Endothelial cell of umbilical vein (primary cell): Measurements from ENCODE around the gene UPK3A. TPM values are rescaled to one million over a fixed set of nuclear protein-coding genes. Genes with fewer than 3 reads are reported as not detected.

ENCODE experiments used
- BruUV-seq: library from RNA; stranded (reverse); fragments of 400-500 nt; replicated peaks from 2 replicates; lab custom pipeline; 2021; lab: Mats Ljungman, UMichigan
- CTCF ChIA-PET: fragments of 300-600, 350-600 bp; sonication (Branson Sonifier 250); formaldehyde crosslinking; loops from one replicate; lab custom pipeline; 2021; ENCODE audit warnings: antibody characterized with exemption, inconsistent platforms; lab: Charles Lee
- POLR2A ChIA-PET: fragments of 300-600, 350-600 bp; sonication (Branson Sonifier 250); formaldehyde crosslinking; loops from one replicate; lab custom pipeline; 2021; ENCODE audit warnings: antibody characterized with exemption, inconsistent platforms; lab: Charles Lee
- DNase-seq: peaks from one replicate; pipeline ENCODE4 v3.0.0-alpha.2; 2011; ENCODE audit warnings: low read depth, low spot score
- FAIRE-seq: peaks from 2 replicates; lab custom pipeline; 2011; peaks lifted over from hg19 to GRCh38; lab: Jason Lieb, UNC
- H2AFZ ChIP-seq: 2 replicates; pipeline ENCODE4 v1.6.0; 2012; ENCODE audit warnings: low read depth, low read length, control low read depth, inconsistent platforms
- H3K27ac ChIP-seq: 2 replicates; pipeline ENCODE4 v1.5.1; 2011; ENCODE audit warnings: low read depth, mild to moderate bottlenecking, control low read depth, low read length, moderate library complexity; ENCODE audit not compliant: insufficient read depth
- H3K27me3 ChIP-seq, 2 experiments: 2 replicates each; pipeline versions ENCODE4 v1.6.0 to v1.6.1; 2011; ENCODE audit warnings: low read length in 2 of 2, mixed read lengths in 1 of 2; ENCODE audit not compliant: control insufficient read depth in 2 of 2, insufficient read depth in 2 of 2
- H3K36me3 ChIP-seq, 2 experiments: 2 replicates in 1 of 2; 3 replicates in 1 of 2; pipeline ENCODE4 v1.5.1; 2011; ENCODE audit warnings: low read length in 2 of 2, mild to moderate bottlenecking in 1 of 2, moderate library complexity in 1 of 2; ENCODE audit not compliant: control insufficient read depth in 2 of 2, insufficient read depth in 2 of 2; ENCODE audit errors: extremely low read depth in 1 of 2
- H3K4me1 ChIP-seq: 3 replicates; pipeline ENCODE4 v1.5.1; 2011; ENCODE audit warnings: mild to moderate bottlenecking, low read length; ENCODE audit not compliant: control insufficient read depth, insufficient read depth; ENCODE audit errors: extremely low read depth
- H3K4me2 ChIP-seq: 2 replicates; pipeline ENCODE4 v1.6.1; 2011; ENCODE audit warnings: low read length, control low read depth, mixed read lengths; ENCODE audit not compliant: insufficient read depth
- H3K4me3 ChIP-seq, 3 experiments: fragments of 200-600 bp in 1 of 3; sonication (generic), shearing (Covaris generic) in 1 of 3; replicated peaks in 1 of 3; 2 replicates each; pipeline ENCODE4 v1.5.1; 2011 to 2016; ENCODE audit warnings: control low read depth in 3 of 3, low read length in 3 of 3, mild to moderate bottlenecking in 2 of 3, inconsistent platforms in 1 of 3, low read depth in 1 of 3, moderate library complexity in 1 of 3; ENCODE audit not compliant: insufficient read depth in 1 of 3
- H3K79me2 ChIP-seq: 2 replicates; pipeline ENCODE4 v1.6.0; 2012; ENCODE audit warnings: low read length, inconsistent platforms; ENCODE audit not compliant: control insufficient read depth, insufficient read depth
- H3K9ac ChIP-seq: replicated peaks from 2 replicates; pipeline ENCODE3; 2011; ENCODE audit warnings: low read length, control low read depth; ENCODE audit not compliant: insufficient read depth; ENCODE audit errors: extremely low read depth
- H3K9me1 ChIP-seq: replicated peaks from 3 replicates; pipeline ENCODE4 v1.6.0; 2011; ENCODE audit warnings: mild to moderate bottlenecking, low read length; ENCODE audit not compliant: control insufficient read depth, insufficient read depth; ENCODE audit errors: extremely low read depth
- H3K9me3 ChIP-seq: replicated peaks from 2 replicates; pipeline ENCODE4 v1.5.1; 2012; ENCODE audit warnings: low read length, inconsistent platforms; ENCODE audit not compliant: control insufficient read depth, insufficient read depth
- H4K20me1 ChIP-seq: replicated peaks from 2 replicates; pipeline ENCODE3; 2011; ENCODE audit warnings: mild to moderate bottlenecking, low read length; ENCODE audit not compliant: control insufficient read depth, insufficient read depth; ENCODE audit errors: extremely low read depth
- CTCF ChIP-seq, 2 donors: IDR thresholded peaks; 1 replicate in 1 of 2; 2 replicates in 1 of 2; pipeline ENCODE4 v1.5.1; 2011; ENCODE audit warnings: low read length in 2 of 2, mild to moderate bottlenecking in 2 of 2, moderate library complexity in 2 of 2, control low read depth in 1 of 2, inconsistent platforms in 1 of 2, low read depth in 1 of 2; ENCODE audit not compliant: insufficient read depth in 1 of 2; ENCODE audit errors: extremely low read depth in 1 of 2
- EZH2 ChIP-seq: IDR thresholded peaks from 2 replicates; pipeline ENCODE4 v1.6.1; 2012; ENCODE audit warnings: borderline replicate concordance, low read depth, mild to moderate bottlenecking, moderate library complexity, low read length, inconsistent platforms; ENCODE audit not compliant: severe bottlenecking
- FOS ChIP-seq: IDR thresholded peaks from 2 replicates; pipeline ENCODE4 v1.6.1; 2011; ENCODE audit warnings: mild to moderate bottlenecking, low read length, moderate library complexity, borderline replicate concordance; ENCODE audit not compliant: insufficient read depth
- GATA2 ChIP-seq: IDR thresholded peaks from 2 replicates; pipeline ENCODE4 v1.7.0; 2011; ENCODE audit warnings: low read depth, mild to moderate bottlenecking, moderate library complexity, mixed read lengths, low read length; ENCODE audit not compliant: insufficient read length, insufficient read depth
- JUN ChIP-seq: IDR thresholded peaks from 2 replicates; pipeline ENCODE4 v1.6.1; 2011; ENCODE audit warnings: borderline replicate concordance, low read depth; ENCODE audit not compliant: insufficient read length, insufficient read depth
- MAX ChIP-seq: IDR thresholded peaks from 2 replicates; pipeline ENCODE4 v1.6.1; 2011; ENCODE audit not compliant: insufficient read depth, insufficient read length
- MYC ChIP-seq: IDR thresholded peaks from one replicate; pipeline ENCODE4 v1.6.1; 2011; ENCODE audit warnings: mild to moderate bottlenecking, low read depth, low read length
- POLR2A ChIP-seq: IDR thresholded peaks from 2 replicates; pipeline ENCODE4 v1.6.1; 2012; ENCODE audit warnings: low read depth, mild to moderate bottlenecking, control low read depth, low read length
- POLR2AphosphoS5 ChIP-seq: IDR thresholded peaks from 2 replicates; pipeline ENCODE4 v1.6.1; 2012; ENCODE audit warnings: low read depth, mild to moderate bottlenecking, control low read depth, low read length, moderate library complexity; ENCODE audit not compliant: insufficient read depth
- dilution Hi-C: fragments of 300-500 bp; cut with MboI; formaldehyde crosslinking; loops from one replicate; pipeline ENCODE4 v1.15.0; 2019; ENCODE audit warnings: low sequenced_read_pairs; ENCODE audit not compliant: extremely low pct_ligation_motif_present
- intact Hi-C: fragments of 100-400 bp; cut with micrococcal nuclease; formaldehyde crosslinking; loops from one replicate; pipeline ENCODE4 v1.10.0; 2022
- polyA plus RNA-seq, 4 experiments: library from polyadenylated mRNA; depleted of rRNA in 3 of 4; stranded (reverse) in 3 of 4; unstranded in 1 of 4; fragments of >200 nt; gene quantifications; 2 replicates each; pipeline versions ENCODE4 v1.2.1 to v1.2.3, GENCODE V29; 2011 to 2012; ENCODE audit warnings: missing spikeins in 1 of 4
- total RNA-seq: library from RNA; stranded (reverse); gene quantifications from 2 replicates; pipeline ENCODE4 v1.2.3, GENCODE V29; 2021

UPK3A gene
- total and polyA plus RNA-seq, 2 donors (not counting 3 experiments of a cell fraction or from before 2014, with no cell fraction given): not detected

DNA sequence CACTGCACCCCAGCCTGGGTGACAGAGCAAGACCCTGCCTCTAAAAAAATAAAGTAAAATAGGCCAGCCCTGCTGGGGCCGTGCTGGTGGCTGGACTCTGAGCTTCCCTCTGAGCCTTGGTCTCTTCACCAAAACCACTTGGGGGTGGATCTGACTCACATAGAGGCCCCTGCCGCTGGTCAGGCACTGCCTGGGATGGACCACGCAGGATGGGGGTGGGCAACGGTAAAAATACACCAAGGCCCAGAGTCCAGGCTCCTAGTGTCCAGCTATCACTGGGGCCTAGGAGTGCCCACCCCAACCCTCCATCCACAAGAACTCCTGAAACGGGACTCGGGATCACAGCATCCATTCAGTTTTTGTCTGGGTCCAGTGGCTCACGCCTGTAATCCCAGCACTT, 12.3 kb upstream of the UPK3A start:
- H3K27me3 ChIP-seq: peaks cover 4 to 7% of the 10 kb centered on the region in 2 experiments
- intact Hi-C loops (no loop called here), dilution Hi-C loops (loop anchor here (10.0 kb wide), 1 partner anchor 102 kb away; no protein-coding TSS in a partner anchor)
- H3K36me3 ChIP-seq: no peaks in the 10 kb centered on the region
- H3K9me1 ChIP-seq: no peaks in the 10 kb centered on the region
- no peak overlapping the region for H3K9ac ChIP-seq
- no peak overlapping the region for H2AFZ ChIP-seq
- no TSS peak for BruUV-seq
- no peaks in the 10 kb centered on the region for H3K79me2 ChIP-seq
- H3K4me2 ChIP-seq: no peak overlapping the region
- H3K4me3 ChIP-seq: no peak overlapping the region
- DNase-seq: no peak
- no peaks in the 10 kb centered on the region for H4K20me1 ChIP-seq
- CTCF ChIA-PET: interaction anchor here (1.2 to 2.4 kb wide), 2 partner anchors 165 to 282 kb away, joined by 4 to 5 read pairs; no protein-coding TSS in a partner anchor
- no peak for FAIRE-seq
- no peak overlapping the region for H3K27ac ChIP-seq
- no peaks in the 10 kb centered on the region for H3K9me3 ChIP-seq
- no peak for TF ChIP-seq EZH2
- no peak for TF ChIP-seq GATA2
- TF ChIP-seq MYC: no peak
- no peak for TF ChIP-seq JUN
- TF ChIP-seq POLR2AphosphoS5: no peak
- TF ChIP-seq CTCF (IDR thresholded peaks at IDR 0.05; ENCODE audit: extremely low read depth in 1 of 2, insufficient read depth in 1 of 2, low read depth in 1 of 2, low read length in 2 of 2): no peak
- TF ChIP-seq POLR2A: no peak
- no peak for TF ChIP-seq FOS
- TF ChIP-seq MAX: no peak
- peaks cover 6% of the 10 kb centered on the region for H3K4me1 ChIP-seq
- POLR2A ChIA-PET: no interaction called here
